ENCODE data around the gene SUOX.

GRCh38 chr12:55969356-55969755, 27.7 kb upstream of the SUOX start:
- TF ChIP-seq CTCF (IDR thresholded peaks at IDR 0.05) (no peak), POLR2AphosphoS5 (IDR thresholded peaks at IDR 0.05) (no peak), POLR2A (IDR thresholded peaks at IDR 0.05) (no peak), EP300 (IDR thresholded peaks at IDR 0.05) (no peak)

Measured in stomach (tissue), 4 donors.